HCT116 (cell line): ENCODE measurements around the gene PLXNC1.

Experiments used
- EZH2 ChIP-seq: fragments of 200-600 bp; sonication (generic); IDR thresholded peaks from 2 replicates; pipeline ENCODE4 v1.6.1; 2017; ENCODE audit warnings: antibody characterized with exemption, mixed run types
- POLR2A ChIP-seq: IDR thresholded peaks from 2 replicates; pipeline ENCODE4 v1.7.0; 2011; ENCODE audit warnings: borderline replicate concordance; ENCODE audit not compliant: insufficient read depth, insufficient read length; ENCODE audit errors: extremely low read depth
- POLR2AphosphoS5 ChIP-seq: IDR thresholded peaks from 2 replicates; pipeline ENCODE4 v1.6.1; 2011; ENCODE audit warnings: mild to moderate bottlenecking, low read depth, low read length, moderate library complexity
- SIN3A ChIP-seq: IDR thresholded peaks from 2 replicates; pipeline ENCODE4 v1.6.1; 2012; ENCODE audit warnings: low read depth
- TF ChIP-seq, protein P1 (sequence below), 3 experiments: fragments of 200-600 bp in 1 of 3; sonication (generic) in 1 of 3; IDR thresholded peaks in 2 of 3; conservative IDR thresholded peaks in 1 of 3; 2 replicates each; pipeline ENCODE4 v1.5.1; 2012 to 2017; ENCODE audit warnings: low read depth in 2 of 3, low read length in 2 of 3, antibody characterized with exemption in 1 of 3, borderline replicate concordance in 1 of 3, control low read depth in 1 of 3, mild to moderate bottlenecking in 1 of 3, mixed read lengths in 1 of 3, mixed run types in 1 of 3, moderate library complexity in 1 of 3; ENCODE audit not compliant: insufficient read depth in 1 of 3
- TF ChIP-seq, protein P2 (sequence below): IDR thresholded peaks from 2 replicates; pipeline ENCODE4 v1.6.1; 2012; ENCODE audit warnings: low read depth

DNA sequence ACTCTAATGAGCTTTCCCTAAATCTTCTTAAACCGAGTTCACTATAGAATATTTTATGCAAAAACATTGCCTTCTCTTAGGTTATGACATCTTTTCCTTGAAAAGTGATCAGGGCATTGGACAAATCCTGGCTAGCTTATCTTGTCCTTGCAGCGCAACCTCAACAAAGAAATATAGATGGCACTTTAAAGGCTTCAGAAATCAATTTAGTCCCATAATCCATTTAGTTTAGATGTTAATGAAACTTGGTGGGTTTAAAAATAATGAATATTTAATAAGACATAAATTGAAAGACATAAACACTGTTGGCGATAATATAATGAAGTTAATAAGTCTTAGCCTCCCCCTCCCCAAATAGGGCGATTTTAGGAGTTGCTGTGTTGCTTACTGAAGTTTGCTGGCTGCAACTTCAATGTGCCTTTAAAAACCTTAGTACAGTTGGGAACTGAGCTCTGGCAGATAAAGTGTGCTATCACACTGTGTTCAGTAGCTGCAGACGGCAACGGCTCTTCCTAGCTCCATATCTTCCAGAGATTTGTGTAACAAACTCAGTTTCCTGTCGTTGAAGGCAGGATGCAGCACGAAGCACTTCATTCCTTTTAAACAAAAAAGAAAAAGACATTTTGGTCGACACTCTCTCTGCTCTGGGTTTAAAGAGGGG lies 19.5 kb downstream of the PLXNC1 start:
- no peak for TF ChIP-seq POLR2AphosphoS5
- TF ChIP-seq, protein P1, sequence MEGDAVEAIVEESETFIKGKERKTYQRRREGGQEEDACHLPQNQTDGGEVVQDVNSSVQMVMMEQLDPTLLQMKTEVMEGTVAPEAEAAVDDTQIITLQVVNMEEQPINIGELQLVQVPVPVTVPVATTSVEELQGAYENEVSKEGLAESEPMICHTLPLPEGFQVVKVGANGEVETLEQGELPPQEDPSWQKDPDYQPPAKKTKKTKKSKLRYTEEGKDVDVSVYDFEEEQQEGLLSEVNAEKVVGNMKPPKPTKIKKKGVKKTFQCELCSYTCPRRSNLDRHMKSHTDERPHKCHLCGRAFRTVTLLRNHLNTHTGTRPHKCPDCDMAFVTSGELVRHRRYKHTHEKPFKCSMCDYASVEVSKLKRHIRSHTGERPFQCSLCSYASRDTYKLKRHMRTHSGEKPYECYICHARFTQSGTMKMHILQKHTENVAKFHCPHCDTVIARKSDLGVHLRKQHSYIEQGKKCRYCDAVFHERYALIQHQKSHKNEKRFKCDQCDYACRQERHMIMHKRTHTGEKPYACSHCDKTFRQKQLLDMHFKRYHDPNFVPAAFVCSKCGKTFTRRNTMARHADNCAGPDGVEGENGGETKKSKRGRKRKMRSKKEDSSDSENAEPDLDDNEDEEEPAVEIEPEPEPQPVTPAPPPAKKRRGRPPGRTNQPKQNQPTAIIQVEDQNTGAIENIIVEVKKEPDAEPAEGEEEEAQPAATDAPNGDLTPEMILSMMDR (IDR thresholded peaks at IDR 0.05 in 2 of 3, conservative IDR thresholded peaks at IDR 0.05 in 1 of 3; ENCODE audit: borderline replicate concordance in 1 of 3, insufficient read depth in 1 of 3, low read depth in 2 of 3, low read length in 2 of 3), result no peak
- TF ChIP-seq EZH2, result no peak
- TF ChIP-seq, protein P2, sequence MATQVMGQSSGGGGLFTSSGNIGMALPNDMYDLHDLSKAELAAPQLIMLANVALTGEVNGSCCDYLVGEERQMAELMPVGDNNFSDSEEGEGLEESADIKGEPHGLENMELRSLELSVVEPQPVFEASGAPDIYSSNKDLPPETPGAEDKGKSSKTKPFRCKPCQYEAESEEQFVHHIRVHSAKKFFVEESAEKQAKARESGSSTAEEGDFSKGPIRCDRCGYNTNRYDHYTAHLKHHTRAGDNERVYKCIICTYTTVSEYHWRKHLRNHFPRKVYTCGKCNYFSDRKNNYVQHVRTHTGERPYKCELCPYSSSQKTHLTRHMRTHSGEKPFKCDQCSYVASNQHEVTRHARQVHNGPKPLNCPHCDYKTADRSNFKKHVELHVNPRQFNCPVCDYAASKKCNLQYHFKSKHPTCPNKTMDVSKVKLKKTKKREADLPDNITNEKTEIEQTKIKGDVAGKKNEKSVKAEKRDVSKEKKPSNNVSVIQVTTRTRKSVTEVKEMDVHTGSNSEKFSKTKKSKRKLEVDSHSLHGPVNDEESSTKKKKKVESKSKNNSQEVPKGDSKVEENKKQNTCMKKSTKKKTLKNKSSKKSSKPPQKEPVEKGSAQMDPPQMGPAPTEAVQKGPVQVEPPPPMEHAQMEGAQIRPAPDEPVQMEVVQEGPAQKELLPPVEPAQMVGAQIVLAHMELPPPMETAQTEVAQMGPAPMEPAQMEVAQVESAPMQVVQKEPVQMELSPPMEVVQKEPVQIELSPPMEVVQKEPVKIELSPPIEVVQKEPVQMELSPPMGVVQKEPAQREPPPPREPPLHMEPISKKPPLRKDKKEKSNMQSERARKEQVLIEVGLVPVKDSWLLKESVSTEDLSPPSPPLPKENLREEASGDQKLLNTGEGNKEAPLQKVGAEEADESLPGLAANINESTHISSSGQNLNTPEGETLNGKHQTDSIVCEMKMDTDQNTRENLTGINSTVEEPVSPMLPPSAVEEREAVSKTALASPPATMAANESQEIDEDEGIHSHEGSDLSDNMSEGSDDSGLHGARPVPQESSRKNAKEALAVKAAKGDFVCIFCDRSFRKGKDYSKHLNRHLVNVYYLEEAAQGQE, result no peak
- TF ChIP-seq POLR2A, result no peak
- no peak for TF ChIP-seq SIN3A
